HCT116 (cell line): ENCODE measurements around the gene CPN2. TPM values are rescaled to one million over a fixed set of nuclear protein-coding genes. Genes with fewer than 3 reads are reported as not detected.

Experiments
- ATAC-seq: fragments of 200-7000 bp; cut with Tn5 transposase; 2 replicates; pipeline ENCODE4 v1.9.1; 2020; ENCODE audit warnings: mild to moderate bottlenecking, moderate library complexity
- BruUV-seq: library from RNA; stranded (reverse); fragments of 400-500 nt; replicated peaks from 2 replicates; lab custom pipeline; 2021; lab: Mats Ljungman, UMichigan
- CTCF ChIA-PET: fragments of 300-600 bp; sonication (Branson Sonifier 250); formaldehyde crosslinking; loops from one replicate; lab custom pipeline; 2021; ENCODE audit warnings: antibody characterized with exemption; lab: Charles Lee
- POLR2A ChIA-PET: fragments of 300-600, 350-600 bp; sonication (Branson Sonifier 250); formaldehyde crosslinking; loops from one replicate; lab custom pipeline; 2021; ENCODE audit warnings: antibody characterized with exemption; lab: Charles Lee
- RAD21 ChIA-PET, 2 experiments: fragments of 300-600 bp; sonication (Branson Sonifier 250); formaldehyde crosslinking; loops; one replicate each; lab custom pipeline; 2023; ENCODE audit warnings: low total read pairs in 2 of 2; ENCODE audit not compliant: uncharacterized antibody in 2 of 2, unreplicated experiment in 2 of 2, low non-redundant PET in 1 of 2; lab: Charles Lee
- DNase-seq: peaks from one replicate; pipeline ENCODE4 v3.0.0-alpha.2; 2010; ENCODE audit warnings: low read depth, low spot score
- H2AFZ ChIP-seq: fragments of 200-600 bp; shearing (Covaris generic), sonication (generic); 2 replicates; pipeline ENCODE4 v1.6.1; 2017; ENCODE audit warnings: low read depth, mixed run types, mixed read lengths, antibody characterized with exemption, low read length; ENCODE audit not compliant: poor library complexity, severe bottlenecking
- H3K27ac ChIP-seq: 2 replicates; pipeline ENCODE4 v1.5.1; 2012; ENCODE audit warnings: low read depth, low read length
- H3K27me3 ChIP-seq: fragments of 200-600 bp; sonication (generic); 2 replicates; pipeline ENCODE4 v1.6.1; 2016; ENCODE audit warnings: mixed run types, low read length, mixed read lengths; ENCODE audit not compliant: insufficient read depth
- H3K36me3 ChIP-seq, 2 experiments: fragments of 200-500 bp in 1 of 2; fragments of 200-600 bp in 1 of 2; sonication (Bioruptor generic) in 1 of 2; sonication (generic) in 1 of 2; 2 replicates each; pipeline versions ENCODE4 v1.5.1 to v1.6.1; 2014 to 2016; ENCODE audit warnings: low read length in 2 of 2, inconsistent platforms in 1 of 2, mixed read lengths in 1 of 2, mixed run types in 1 of 2; ENCODE audit not compliant: insufficient read depth in 2 of 2, control insufficient read depth in 1 of 2
- H3K4me1 ChIP-seq, 2 experiments: fragments of 200-600 bp in 1 of 2; sonication (generic) in 1 of 2; 2 replicates each; pipeline versions ENCODE4 v1.5.1 to v1.6.1; 2012 to 2017; ENCODE audit warnings: low read length in 2 of 2, inconsistent platforms in 1 of 2, mild to moderate bottlenecking in 1 of 2, mixed read lengths in 1 of 2, mixed run types in 1 of 2, moderate library complexity in 1 of 2; ENCODE audit not compliant: insufficient read depth in 2 of 2, control insufficient read depth in 1 of 2
- H3K4me2 ChIP-seq: fragments of 200-600 bp; sonication (generic); 2 replicates; pipeline ENCODE4 v1.6.1; 2017; ENCODE audit warnings: mixed run types, low read length, mixed read lengths
- H3K4me3 ChIP-seq, 2 experiments: fragments of 200-600 bp in 1 of 2; sonication (generic) in 1 of 2; replicated peaks in 1 of 2; 2 replicates each; pipeline ENCODE4 v1.5.1; 2011 to 2016; ENCODE audit warnings: low read length in 2 of 2, control low read depth in 1 of 2, low read depth in 1 of 2, mild to moderate bottlenecking in 1 of 2, mixed read lengths in 1 of 2, mixed run types in 1 of 2
- H3K79me2 ChIP-seq: fragments of 200-600 bp; sonication (generic); 2 replicates; pipeline ENCODE4 v1.6.1; 2017; ENCODE audit warnings: mild to moderate bottlenecking, mixed run types, low read length, moderate library complexity, mixed read lengths; ENCODE audit not compliant: insufficient read depth
- H3K9ac ChIP-seq: fragments of 200-600 bp; sonication (generic); 2 replicates; pipeline ENCODE4 v1.6.1; 2016; ENCODE audit warnings: low read length, mixed read lengths
- H3K9me2 ChIP-seq: fragments of 200-600 bp; sonication (generic), shearing (Covaris generic); 2 replicates; pipeline ENCODE4 v1.6.1; 2017; ENCODE audit warnings: mixed run types, mild to moderate bottlenecking, moderate library complexity; ENCODE audit not compliant: insufficient read depth
- H3K9me3 ChIP-seq, 2 experiments: fragments of 200-500 bp in 1 of 2; fragments of 200-600 bp in 1 of 2; sonication (Bioruptor generic) in 1 of 2; sonication (generic) in 1 of 2; 2 replicates each; pipeline ENCODE4 v1.6.1; 2014 to 2017; ENCODE audit warnings: low read length in 2 of 2, mixed read lengths in 2 of 2, inconsistent platforms in 1 of 2, low read depth in 1 of 2, mild to moderate bottlenecking in 1 of 2, mixed run types in 1 of 2, moderate library complexity in 1 of 2; ENCODE audit not compliant: control insufficient read depth in 1 of 2, insufficient read depth in 1 of 2
- H4K20me1 ChIP-seq: fragments of 200-600 bp; sonication (generic), shearing (Covaris generic); 2 replicates; pipeline ENCODE4 v1.6.1; 2017; ENCODE audit warnings: mixed run types, mild to moderate bottlenecking, moderate library complexity; ENCODE audit not compliant: insufficient read depth
- CBX3 ChIP-seq: IDR thresholded peaks from 2 replicates; pipeline ENCODE4 v1.6.1; 2012; ENCODE audit warnings: low read depth
- CEBPB ChIP-seq: IDR thresholded peaks from 2 replicates; pipeline ENCODE4 v1.6.1; 2012; ENCODE audit warnings: low read depth
- EGR1 ChIP-seq: IDR thresholded peaks from 2 replicates; pipeline ENCODE4 v1.6.1; 2012; ENCODE audit warnings: low read depth
- ELF1 ChIP-seq: IDR thresholded peaks from 2 replicates; pipeline ENCODE4 v1.6.1; 2012; ENCODE audit warnings: low read depth, borderline replicate concordance
- EZH2 ChIP-seq: fragments of 200-600 bp; sonication (generic); IDR thresholded peaks from 2 replicates; pipeline ENCODE4 v1.6.1; 2017; ENCODE audit warnings: antibody characterized with exemption, mixed run types
- EZH2phosphoT487 ChIP-seq: fragments of 200-600 bp; IDR thresholded peaks from 2 replicates; pipeline ENCODE4 v1.6.1; 2018; ENCODE audit warnings: antibody characterized with exemption, borderline replicate concordance
- FOSL1 ChIP-seq: IDR thresholded peaks from 2 replicates; pipeline ENCODE4 v1.6.1; 2012; ENCODE audit warnings: low read depth
- POLR2A ChIP-seq: IDR thresholded peaks from 2 replicates; pipeline ENCODE4 v1.7.0; 2011; ENCODE audit warnings: borderline replicate concordance; ENCODE audit not compliant: insufficient read depth, insufficient read length; ENCODE audit errors: extremely low read depth
- POLR2AphosphoS5 ChIP-seq: IDR thresholded peaks from 2 replicates; pipeline ENCODE4 v1.6.1; 2011; ENCODE audit warnings: mild to moderate bottlenecking, low read depth, low read length, moderate library complexity
- RAD21 ChIP-seq: IDR thresholded peaks from 2 replicates; pipeline ENCODE4 v1.6.1; 2012; ENCODE audit warnings: low read depth, mild to moderate bottlenecking
- SIN3A ChIP-seq: IDR thresholded peaks from 2 replicates; pipeline ENCODE4 v1.6.1; 2012; ENCODE audit warnings: low read depth
- SP1 ChIP-seq: IDR thresholded peaks from 2 replicates; pipeline ENCODE4 v1.6.1; 2012; ENCODE audit warnings: low read depth
- YY1 ChIP-seq: IDR thresholded peaks from 2 replicates; pipeline ENCODE4 v1.6.1; 2011; ENCODE audit warnings: low read length, low read depth, moderate library complexity, mild to moderate bottlenecking; ENCODE audit not compliant: insufficient replicate concordance; ENCODE audit errors: extremely low read depth
- ZFX ChIP-seq: fragments of 450-650 bp; IDR thresholded peaks from 2 replicates; pipeline ENCODE4 v1.6.1; 2017
- ZNF274 ChIP-seq: fragments of 200-500 bp; sonication (Bioruptor generic); IDR thresholded peaks from 2 replicates; pipeline ENCODE4 v1.6.1; 2014; ENCODE audit warnings: mild to moderate bottlenecking, low read depth, low read length, inconsistent platforms
- intact Hi-C: fragments of 100-400 bp; cut with micrococcal nuclease; formaldehyde crosslinking; loops from 2 replicates; pipeline ENCODE4 v1.10.0; 2022
- total RNA-seq: library from RNA; stranded (reverse); gene quantifications from one replicate; pipeline ENCODE4 v1.2.1, GENCODE V29; 2021; ENCODE audit not compliant: unreplicated experiment
- TF ChIP-seq, protein P1 (sequence below): IDR thresholded peaks from 2 replicates; pipeline ENCODE4 v1.6.1; 2012
- TF ChIP-seq, protein P2 (sequence below): IDR thresholded peaks from 2 replicates; pipeline ENCODE4 v1.6.1; 2011; ENCODE audit warnings: mild to moderate bottlenecking, low read length, moderate library complexity; ENCODE audit not compliant: insufficient replicate concordance; ENCODE audit errors: extremely low read depth
- TF ChIP-seq, protein P3 (sequence below): IDR thresholded peaks from 2 replicates; pipeline ENCODE4 v1.6.1; 2012
- TF ChIP-seq, protein P4 (sequence below): IDR thresholded peaks from 2 replicates; pipeline ENCODE4 v1.6.1; 2012; ENCODE audit warnings: low read depth

Gene CPN2
- total RNA-seq, 1 experiment from 2014 or later = not detected

DNA sequence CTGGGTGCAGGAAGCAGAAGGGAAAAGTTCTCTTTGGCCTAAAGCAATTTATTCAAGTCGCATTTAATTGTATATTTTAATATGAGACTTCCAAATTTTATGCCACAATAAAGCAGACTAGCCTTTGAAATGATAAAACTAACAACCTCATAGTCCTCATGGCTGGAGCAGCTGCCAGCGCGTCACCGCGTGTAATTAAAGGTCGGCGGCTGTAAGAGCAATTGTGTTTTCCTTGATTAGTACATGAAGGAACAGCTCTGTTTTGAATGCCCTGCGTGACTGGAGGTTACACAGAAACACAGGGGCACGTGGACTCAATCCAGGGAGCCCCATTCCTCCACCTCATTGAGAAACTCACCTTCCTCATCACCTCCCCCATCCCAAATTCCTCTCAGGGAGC is 28.5 kb upstream of the CPN2 start:
- Histone ChIP-seq H3K79me2 (no peaks in the 10 kb centered on the region), H3K9me2 (no peaks in the 10 kb centered on the region), H2AFZ (no peak overlapping the region), H3K4me2 (no peak overlapping the region), H3K9ac (no peak overlapping the region), H3K9me3 (no peaks in the 10 kb centered on the region), H3K4me3 (no peak overlapping the region), H3K27ac (no peak overlapping the region), H3K27me3 (no peaks in the 10 kb centered on the region), H3K36me3 (no peaks in the 10 kb centered on the region), H3K4me1 (peaks cover 0 to 6% of the 10 kb centered on the region in 2 experiments; a peak in 1 of 4 replicates), H4K20me1 (no peaks in the 10 kb centered on the region)
- TF ChIP-seq YY1 = no peak
- TF ChIP-seq RAD21 = no peak
- TF ChIP-seq, protein P1, sequence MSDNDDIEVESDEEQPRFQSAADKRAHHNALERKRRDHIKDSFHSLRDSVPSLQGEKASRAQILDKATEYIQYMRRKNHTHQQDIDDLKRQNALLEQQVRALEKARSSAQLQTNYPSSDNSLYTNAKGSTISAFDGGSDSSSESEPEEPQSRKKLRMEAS = no peak
- no peak for TF ChIP-seq CBX3
- TF ChIP-seq CEBPB = no peak
- TF ChIP-seq, protein P2, sequence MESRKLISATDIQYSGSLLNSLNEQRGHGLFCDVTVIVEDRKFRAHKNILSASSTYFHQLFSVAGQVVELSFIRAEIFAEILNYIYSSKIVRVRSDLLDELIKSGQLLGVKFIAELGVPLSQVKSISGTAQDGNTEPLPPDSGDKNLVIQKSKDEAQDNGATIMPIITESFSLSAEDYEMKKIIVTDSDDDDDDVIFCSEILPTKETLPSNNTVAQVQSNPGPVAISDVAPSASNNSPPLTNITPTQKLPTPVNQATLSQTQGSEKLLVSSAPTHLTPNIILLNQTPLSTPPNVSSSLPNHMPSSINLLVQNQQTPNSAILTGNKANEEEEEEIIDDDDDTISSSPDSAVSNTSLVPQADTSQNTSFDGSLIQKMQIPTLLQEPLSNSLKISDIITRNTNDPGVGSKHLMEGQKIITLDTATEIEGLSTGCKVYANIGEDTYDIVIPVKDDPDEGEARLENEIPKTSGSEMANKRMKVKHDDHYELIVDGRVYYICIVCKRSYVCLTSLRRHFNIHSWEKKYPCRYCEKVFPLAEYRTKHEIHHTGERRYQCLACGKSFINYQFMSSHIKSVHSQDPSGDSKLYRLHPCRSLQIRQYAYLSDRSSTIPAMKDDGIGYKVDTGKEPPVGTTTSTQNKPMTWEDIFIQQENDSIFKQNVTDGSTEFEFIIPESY = no peak
- TF ChIP-seq, protein P3, sequence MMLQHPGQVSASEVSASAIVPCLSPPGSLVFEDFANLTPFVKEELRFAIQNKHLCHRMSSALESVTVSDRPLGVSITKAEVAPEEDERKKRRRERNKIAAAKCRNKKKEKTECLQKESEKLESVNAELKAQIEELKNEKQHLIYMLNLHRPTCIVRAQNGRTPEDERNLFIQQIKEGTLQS = no peak
- TF ChIP-seq ZFX = no peak
- no peak for TF ChIP-seq FOSL1
- TF ChIP-seq POLR2AphosphoS5 = no peak
- no peak for TF ChIP-seq SP1
- TF ChIP-seq SIN3A = no peak
- TF ChIP-seq EGR1 = no peak
- no peak for TF ChIP-seq POLR2A
- TF ChIP-seq EZH2phosphoT487 = no peak
- TF ChIP-seq, protein P4, sequence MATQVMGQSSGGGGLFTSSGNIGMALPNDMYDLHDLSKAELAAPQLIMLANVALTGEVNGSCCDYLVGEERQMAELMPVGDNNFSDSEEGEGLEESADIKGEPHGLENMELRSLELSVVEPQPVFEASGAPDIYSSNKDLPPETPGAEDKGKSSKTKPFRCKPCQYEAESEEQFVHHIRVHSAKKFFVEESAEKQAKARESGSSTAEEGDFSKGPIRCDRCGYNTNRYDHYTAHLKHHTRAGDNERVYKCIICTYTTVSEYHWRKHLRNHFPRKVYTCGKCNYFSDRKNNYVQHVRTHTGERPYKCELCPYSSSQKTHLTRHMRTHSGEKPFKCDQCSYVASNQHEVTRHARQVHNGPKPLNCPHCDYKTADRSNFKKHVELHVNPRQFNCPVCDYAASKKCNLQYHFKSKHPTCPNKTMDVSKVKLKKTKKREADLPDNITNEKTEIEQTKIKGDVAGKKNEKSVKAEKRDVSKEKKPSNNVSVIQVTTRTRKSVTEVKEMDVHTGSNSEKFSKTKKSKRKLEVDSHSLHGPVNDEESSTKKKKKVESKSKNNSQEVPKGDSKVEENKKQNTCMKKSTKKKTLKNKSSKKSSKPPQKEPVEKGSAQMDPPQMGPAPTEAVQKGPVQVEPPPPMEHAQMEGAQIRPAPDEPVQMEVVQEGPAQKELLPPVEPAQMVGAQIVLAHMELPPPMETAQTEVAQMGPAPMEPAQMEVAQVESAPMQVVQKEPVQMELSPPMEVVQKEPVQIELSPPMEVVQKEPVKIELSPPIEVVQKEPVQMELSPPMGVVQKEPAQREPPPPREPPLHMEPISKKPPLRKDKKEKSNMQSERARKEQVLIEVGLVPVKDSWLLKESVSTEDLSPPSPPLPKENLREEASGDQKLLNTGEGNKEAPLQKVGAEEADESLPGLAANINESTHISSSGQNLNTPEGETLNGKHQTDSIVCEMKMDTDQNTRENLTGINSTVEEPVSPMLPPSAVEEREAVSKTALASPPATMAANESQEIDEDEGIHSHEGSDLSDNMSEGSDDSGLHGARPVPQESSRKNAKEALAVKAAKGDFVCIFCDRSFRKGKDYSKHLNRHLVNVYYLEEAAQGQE = no peak
- TF ChIP-seq EZH2 = no peak
- no peak for TF ChIP-seq ELF1
- TF ChIP-seq ZNF274 = no peak
- DNase-seq (no peak), ATAC-seq (no peak)
- CTCF ChIA-PET = no interaction called here
- RAD21 ChIA-PET = no interaction called here
- POLR2A ChIA-PET = no interaction called here
- intact Hi-C loops = no loop called here
- no TSS peak for BruUV-seq
